ENCODE measurements around the gene ASF1A.

ASF1A gene

DNA sequence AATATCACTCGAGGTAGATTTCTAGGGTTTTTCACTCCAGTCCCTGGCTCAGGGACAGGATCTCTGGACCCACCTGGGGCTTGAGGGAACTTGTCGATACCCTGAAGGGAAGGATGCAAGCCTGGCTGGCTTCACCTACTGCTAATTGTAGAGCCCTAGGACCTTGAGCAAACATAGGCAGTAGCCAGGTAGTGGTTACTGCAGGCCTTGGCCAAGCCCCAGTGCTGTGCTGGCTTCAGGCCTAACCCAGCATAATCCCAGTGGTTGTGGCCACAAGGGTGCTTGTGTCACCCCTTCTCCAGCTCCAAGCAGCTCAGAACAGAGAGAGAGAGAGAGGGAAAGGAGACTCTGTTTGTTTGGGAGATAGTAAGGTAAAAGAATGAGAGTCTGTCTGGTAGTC, 46.8 kb downstream of the ASF1A start:
- DNase-seq: no peak
- intact Hi-C loops (cut with DNase I): no loop called here

DNA sequence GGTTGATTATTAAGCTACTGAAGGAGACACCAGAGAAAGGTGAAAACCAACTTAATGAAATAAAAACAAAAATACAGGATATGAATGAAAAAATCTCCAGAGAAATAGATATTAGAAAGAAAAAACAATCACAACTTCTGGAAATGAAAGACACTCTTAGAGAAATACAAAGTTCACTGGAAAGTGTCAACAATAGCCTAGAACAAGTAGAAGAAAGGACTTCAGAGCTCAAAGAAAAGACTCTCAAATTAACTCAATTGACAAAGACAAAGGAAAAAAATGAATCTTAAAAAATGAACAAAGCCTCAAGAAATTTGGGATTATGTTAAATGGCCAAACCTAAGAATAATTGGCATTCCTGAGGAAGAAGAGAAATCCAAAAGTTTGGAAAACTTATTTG, 51.3 kb downstream of the ASF1A start:
- DNase-seq: no peak
- intact Hi-C loops (cut with DNase I): no loop called here

DNA sequence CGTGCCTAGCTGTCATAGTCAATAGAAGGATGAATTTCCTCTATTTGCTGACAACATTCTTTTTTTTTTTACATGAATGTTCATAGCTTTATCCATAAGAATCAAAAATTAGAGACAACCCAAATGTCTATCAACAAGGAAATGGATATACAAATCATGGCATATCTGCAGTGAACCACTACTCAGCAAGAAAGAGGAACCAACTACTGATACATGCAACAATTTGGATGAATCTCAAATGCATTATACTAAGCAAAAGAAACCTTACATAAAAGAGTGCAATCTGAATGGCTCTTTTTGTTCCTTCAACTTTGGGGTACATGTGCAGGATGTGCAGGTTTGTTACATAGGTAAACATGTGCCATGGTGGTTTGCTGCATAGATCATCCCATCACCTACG, 58.7 kb downstream of the ASF1A start:
- DNase-seq: no peak

DNA sequence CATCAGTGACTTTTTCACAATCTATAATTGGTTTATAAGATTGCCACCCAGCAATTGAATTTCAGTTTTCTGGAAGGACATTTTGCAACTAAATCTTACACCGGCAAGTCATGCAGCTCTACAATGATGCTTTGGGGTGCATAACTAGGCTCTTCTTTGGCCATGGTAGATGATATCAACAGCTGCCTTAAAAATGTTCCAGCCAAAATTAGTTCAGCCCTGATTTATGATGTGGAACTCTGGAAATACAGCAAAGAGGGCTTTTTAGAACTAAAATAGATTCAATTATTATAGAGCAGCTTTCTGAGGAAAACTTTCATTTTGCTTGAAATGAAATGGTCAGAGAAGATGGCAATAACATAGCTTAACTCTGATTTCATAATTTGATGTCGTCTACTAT, 59.4 kb downstream of the ASF1A start:
- DNase-seq: no peak
- intact Hi-C loops (cut with DNase I): no loop called here

More for the DNA sequence above, 58.7 kb downstream of the ASF1A start:
- intact Hi-C loops (cut with DNase I): no loop called here
